GM19351 (cell line): Measurements from ENCODE around the gene CLSTN2.

Experiments used
- ATAC-seq: cut with Tn5 transposase; IDR thresholded peaks from one replicate; pipeline ENCODE4 v1.9.1; 2021; ENCODE audit warnings: mild to moderate bottlenecking, moderate library complexity; ENCODE audit not compliant: unreplicated experiment

The CLSTN2 gene

DNA sequence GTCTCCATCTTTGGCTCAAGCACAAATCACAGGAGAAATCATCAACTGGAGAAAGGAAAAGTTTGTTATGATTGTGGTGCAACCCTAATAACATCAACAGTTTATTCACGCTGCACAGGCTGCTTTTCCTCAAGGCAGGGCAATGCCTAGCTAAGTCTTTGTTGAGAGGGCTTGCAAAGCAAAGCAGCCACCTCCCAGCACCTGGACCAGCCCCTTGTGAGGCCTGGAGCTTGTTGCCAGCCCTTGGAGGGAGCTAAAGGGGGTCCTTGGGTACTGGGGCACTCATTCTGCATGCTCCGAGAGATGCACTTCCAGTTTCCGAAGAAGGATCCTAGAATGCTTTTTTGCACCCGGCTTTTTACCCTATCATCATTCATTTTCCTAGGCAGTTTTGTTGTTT is 288.2 kb downstream of the CLSTN2 start:
- ATAC-seq: no peak

DNA sequence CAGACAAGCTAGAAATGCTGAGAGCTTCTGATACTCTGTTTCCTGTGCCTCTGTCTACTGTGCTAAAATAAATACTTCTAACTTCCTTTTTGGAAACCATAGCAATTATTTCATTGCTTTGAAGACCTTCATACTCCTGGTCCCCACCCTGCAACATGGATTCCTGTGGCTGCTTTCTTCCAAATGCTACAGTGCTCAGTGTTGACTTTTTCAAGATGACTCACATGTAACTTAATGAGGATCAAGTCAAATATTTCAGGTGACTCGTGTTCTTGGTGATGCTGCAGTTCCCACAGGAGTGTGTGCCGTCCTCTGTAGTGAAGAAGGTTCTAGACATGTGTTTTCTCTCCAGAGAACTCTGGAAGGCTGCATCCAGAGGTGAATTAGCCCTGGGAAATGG is 288.6 kb downstream of the CLSTN2 start:
- ATAC-seq: no peak

DNA sequence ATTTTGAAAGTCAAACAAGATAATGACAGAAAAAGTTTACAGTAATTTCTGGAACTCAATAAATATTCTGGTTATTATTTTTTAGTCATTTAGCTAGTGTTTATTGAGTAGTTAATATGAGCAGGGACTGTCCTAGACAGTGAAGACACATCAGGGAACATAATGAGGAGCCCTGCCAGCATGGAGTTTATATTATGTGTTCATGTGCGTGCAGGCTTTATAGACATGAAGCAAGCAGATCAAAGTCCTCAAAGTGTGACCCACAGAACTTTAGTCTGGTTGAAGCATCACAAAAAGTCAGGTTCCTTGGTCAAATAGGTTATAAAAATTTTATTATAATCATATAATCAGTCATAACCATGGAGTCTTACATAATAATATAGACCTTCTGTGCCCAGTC is 289.3 kb downstream of the CLSTN2 start:
- no peak for ATAC-seq

DNA sequence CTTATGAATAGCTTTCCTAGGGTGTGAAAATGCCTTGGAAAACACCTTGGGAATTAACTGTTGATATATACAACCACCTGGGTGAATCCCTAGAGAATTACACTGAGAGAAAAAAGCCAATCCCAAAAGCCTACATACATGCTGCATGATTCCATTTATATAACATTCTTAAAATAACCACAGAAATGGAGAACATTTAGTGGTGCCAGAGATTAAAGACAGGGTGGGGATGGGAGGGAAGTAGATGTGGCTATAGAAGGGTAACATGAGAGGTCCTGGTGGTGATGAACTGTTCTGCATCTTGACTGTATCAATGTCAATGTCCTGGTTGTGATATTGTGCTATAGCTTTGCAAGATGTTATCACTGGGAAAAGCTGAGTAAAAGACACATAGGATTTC is 291.0 kb downstream of the CLSTN2 start:
- no peak for ATAC-seq

DNA sequence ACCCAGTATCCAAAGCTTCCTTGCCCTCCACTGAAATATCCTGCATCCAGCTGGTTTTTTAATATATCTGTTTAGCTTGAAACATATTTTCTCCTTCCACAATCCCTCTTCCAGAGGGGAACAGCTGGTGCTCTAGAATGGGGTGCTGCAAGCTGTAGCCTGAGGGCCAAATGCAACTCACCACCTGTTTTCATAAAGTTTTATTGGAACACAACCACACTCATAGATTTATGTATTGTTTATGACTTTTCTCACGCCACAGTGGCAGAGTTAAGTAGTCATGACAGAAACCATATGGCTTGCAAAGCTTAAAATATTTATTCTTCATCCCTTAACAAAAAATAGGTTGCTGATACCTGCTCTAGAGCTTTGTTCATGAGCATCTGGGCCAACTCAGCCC is 298.7 kb downstream of the CLSTN2 start:
- no peak for ATAC-seq

DNA sequence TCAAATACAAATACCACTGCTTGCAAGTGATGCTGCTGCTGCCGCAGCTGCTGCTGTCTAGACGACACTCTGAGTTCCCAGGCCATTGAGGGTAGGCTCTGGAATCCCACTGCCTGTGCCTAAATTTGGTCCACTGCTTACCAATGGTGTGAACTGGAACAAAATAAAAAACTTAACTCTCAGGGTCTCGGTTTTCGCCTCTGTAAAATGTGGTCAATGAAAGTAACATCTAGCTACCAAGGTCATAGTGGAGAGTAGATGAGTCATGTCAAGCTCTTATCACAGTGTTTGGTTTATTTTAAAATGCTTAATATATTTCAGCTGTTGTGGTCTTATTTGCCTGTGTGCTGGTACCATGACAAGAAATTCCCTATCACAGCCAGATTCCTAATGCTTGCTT is 299.3 kb downstream of the CLSTN2 start:
- ATAC-seq: no peak

DNA sequence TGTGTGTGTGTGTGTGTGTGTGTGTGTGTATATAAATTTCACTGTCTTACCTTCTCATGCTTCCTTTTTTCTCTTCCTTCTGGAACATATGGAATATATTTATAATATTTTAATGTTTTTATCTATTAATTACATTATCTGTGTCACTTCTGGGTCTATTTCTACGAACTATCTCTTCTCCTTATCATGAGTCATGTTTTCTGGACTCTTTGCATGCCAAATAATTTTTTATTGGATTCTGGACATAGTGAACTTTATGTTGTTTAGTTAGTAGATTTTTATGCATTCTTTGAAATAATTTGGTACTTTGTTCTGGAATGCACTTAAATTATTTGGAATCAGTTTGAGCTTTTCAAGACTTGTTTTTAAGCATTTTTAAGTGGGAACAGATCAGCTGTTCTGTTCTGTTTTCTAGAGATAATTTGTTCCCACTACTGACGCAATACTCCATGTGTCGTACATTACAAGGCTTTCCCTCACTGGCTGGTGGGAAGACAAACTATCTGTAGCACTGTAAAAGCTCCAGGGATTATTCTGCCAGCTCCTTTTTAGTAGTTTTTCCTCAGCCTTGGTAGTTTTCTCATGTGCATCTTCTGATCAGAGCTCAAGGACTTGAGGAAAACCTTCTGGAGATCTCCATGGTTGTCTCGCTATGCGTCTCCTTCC is 302.0 kb downstream of the CLSTN2 start:
- ATAC-seq: no peak

DNA sequence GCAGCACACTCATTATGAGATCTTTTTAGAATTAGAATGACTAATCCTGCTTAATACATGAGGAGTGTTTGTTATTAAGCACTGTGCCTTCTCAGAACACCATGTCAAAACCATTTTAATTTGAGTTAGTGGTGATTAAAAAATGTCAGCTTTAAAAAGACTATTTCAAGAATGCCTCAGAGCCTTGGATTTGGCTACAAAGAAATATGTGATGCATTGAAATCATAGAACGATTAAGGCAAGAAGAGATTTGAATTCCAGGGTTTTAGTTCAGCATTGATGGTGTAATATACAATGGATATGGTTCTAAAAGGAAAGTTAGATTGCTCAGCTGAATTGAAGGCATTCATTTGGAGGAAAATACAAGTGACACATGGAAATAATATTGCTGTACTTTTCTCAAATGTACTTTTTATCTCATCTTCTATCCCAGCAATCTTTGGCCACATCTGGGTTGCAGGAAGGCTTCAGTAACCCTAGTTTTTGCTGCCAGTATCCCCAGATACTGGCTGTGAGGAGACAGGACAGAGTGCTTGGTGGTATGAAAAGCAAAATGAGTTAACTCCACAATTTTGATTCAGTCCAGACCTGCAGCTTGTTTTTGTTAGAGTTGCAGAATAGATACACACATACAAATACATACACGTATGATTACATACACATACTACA is 303.8 kb downstream of the CLSTN2 start:
- ATAC-seq: no peak

DNA sequence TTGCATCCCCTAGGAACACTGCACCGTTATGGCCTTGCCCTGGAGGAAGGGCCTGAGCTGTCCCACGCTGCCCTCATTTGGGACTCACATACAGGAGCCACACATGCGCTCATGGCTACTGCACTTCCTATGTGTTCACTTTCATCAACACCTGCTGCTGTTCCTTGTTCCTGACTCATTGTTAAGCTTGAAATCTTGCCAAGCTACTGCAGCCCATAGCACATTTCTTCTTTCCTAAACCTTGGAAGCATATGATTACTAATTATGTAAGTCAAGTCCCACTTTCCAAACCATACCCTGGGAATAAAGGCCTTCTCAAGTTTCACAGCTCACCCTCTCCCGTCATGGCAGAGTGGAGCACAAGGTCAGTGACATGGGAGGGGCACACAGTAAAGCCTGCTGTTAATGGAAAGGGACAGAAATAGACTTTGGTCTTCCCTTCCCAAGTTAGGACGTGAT is 307.9 kb downstream of the CLSTN2 start:
- ATAC-seq: no peak

DNA sequence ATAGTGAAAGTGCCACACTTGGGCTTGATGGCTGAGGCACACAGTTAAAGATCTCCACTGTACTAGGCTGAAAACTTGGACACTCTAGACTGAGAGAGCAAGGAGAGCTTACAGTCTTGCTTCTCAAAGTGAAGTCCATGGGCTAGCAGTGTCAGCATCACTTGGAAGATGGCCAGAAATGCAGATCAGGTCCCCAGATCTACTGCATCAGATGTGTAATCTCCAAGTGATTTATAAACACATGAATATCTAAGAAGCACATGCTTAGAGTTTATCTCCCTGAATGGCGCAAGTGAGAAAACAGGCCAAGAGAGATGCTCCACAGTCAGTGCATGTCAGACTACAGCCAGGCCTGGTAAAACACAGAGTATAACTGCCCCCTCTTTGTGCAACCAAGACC is 308.6 kb downstream of the CLSTN2 start:
- ATAC-seq: no peak

DNA sequence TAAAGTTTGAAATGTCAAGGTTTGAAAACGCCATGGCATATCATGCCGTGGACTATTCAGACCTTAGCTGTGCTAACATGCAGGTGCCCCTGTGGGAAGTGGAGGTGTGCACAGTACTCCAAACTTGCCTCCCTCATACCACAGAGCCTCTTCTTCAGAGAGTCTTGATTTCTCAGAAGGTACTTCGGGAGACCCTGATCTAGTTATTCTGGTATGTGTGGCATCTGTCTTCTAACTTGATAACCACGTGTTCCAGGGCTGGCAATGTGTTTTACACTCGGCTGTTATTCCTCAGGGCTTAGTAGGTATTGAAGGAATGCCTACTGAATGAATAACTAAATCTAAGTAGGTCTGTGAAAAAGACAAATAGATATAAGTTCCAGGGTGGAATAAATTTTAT is 309.9 kb downstream of the CLSTN2 start:
- ATAC-seq: no peak

DNA sequence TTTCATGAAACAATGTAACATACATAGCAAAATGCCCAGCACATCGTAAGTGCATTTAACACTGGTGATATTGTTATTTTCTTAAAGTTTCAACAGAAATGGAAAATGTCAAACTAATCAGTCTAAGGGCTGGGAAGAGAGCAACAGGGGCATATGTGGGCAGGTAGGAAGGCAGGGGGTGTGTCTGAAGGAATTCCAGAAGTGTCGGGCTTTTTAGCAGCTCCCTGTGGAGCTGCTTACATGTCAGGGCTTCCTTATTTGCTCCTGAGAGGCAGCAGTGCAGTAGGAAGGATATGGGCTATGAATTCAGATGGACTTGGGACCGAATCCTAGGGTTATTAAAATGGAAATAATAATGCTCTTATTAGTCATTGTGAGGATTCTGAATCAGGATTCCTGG is 311.6 kb downstream of the CLSTN2 start:
- ATAC-seq: no peak

DNA sequence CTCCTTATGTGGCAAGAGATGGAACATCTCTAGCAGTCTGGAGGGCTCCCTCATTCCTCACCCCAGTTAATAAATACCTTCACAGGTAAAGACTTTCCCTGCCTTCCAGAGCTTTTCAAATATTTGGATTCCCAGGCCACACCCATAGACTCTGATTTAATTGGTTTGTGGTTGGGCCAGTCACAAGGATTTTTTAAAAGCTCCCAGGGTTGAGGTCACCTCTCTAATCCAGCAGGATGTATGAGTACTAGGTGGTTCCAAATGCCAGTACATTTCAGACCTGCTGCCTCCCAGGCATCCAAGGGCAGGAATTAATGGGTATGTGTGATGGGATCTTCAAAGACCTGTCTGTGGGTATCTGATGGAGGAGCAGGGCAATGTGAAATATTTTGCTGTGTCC is 312.8 kb downstream of the CLSTN2 start:
- no peak for ATAC-seq

DNA sequence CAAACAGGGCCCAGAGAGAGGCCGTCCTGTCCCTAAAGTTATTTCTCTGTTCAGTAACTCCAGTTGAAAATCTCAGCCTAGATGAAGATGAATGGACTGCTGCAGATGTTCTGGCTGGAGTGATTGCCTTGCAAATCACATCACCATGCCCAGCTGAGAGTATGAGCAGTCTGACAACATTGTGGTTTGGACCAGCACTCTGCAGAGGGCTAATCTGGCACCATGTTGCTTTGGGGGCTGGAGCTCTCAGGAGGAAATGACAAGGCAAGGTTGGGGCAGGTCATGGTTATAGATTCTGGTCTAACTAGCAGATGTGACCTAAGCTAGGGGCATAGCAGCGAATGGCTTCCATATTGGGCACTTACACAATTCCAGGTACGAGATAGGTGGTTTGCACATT is 314.2 kb downstream of the CLSTN2 start:
- ATAC-seq: no peak

DNA sequence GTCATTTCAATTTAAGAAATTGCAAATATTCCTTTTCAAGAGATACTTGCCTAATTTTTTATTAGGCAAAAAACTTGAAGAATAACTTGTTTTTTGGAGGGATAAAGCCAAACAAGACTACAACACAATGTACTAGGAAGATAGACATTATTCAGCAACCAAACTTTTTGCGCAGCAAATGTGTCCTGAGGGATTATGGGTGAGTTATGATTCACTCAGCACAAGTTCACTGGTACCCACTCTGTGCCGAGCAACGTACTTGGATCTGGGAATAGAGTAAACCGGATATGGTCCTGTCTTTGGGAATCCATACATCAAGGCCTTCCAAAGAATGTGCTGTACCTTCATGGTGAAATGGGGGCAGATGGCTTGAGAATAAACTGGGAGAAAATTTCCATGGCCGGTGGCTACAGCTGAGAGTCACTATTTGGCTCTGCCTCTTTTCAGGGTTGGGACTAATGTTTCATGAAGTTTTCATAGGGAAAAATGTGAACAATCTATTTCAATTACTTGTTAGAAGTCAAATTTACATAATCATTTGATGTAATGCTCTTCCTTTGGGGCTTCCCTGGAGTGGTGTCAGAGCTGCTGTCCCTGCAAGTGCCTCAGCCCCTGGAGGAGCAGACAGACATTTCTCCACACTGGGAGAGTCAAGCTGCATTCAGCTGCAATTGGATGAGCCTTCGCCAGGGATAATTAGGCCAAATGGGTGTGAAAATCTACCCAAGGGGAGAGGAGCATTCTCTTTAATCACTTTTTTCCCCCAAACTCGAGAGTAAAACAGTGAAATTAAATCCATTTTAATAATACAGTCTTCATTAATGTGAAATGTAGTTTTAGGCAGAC is 315.2 kb downstream of the CLSTN2 start:
- no peak for ATAC-seq

DNA sequence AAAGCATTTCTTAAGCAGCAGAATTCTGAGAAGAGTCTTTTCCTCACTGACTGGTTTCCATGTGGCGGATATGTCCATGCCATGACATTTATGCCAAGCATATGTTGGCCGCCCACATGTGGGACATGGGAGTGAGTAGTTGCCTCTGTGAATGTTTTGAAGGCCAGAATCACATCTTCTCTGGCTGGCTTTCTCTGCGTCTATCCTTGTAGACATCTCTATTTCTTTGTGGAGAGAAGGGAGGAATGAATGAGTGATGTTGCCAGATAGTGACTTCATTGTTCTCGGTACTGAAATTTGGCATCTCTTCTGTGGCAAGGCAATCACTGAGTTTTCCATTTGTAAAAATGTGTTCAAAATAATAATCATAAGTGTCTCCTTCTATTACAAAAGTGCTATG is 316.0 kb downstream of the CLSTN2 start:
- no peak for ATAC-seq

DNA sequence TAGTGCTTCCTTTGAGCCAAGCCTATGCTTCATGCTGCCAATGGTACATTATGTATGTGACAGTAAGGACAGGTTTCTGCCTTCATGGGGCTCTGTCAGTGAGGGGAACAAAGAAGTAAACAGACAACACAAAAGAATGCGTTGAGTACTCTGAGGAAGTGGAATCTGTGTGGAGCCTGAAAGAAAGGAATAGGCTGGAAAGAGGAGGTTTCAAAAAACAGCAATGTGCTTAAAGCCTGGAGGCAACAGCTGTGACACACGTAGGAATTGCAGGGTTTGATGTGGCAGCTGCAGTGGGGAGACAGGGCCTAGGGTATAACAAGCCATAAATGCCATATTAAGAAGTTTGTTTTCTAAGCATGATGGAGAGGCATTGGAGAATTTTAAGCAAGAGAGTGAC is 316.7 kb downstream of the CLSTN2 start:
- ATAC-seq: no peak

DNA sequence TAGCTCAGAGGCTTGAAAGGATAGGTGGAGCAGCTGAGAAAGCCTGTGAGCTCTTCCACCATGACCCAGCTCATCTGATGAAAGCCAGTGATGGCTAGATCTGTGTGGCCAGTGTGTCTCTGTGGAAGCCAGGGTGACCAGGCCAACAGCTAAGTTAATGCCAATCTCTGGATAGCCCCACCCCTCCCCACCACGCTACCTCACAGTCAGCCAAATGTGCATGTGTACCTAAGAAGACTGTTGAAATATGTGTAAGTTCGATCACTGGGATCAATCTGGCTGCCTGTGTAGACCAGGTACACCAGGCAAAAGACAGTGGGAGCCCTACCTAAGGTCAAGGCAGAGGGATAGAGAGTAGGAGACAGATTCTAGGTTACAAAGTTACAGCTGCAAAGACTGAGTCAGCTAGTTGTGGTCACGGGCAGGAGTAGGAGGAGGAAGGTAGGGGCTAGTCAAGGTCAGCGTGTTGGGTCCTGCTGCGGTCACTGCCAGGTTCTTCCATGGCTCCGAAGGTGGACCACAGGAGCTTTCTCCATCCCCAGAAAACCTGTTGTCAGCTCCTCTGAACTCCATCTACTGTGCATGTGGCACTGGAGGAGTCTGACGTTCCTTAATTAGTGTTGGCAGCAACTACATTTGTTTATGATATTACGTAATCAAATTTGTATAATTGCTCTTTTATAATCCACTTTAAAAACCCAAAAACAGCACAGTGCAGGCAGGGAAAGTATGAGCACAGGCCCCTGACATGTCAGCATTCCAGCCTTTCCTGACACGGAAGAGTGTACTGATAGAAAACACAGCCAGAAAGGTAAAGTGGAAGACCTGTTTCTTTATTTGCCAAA is 318.0 kb downstream of the CLSTN2 start:
- ATAC-seq: no peak

DNA sequence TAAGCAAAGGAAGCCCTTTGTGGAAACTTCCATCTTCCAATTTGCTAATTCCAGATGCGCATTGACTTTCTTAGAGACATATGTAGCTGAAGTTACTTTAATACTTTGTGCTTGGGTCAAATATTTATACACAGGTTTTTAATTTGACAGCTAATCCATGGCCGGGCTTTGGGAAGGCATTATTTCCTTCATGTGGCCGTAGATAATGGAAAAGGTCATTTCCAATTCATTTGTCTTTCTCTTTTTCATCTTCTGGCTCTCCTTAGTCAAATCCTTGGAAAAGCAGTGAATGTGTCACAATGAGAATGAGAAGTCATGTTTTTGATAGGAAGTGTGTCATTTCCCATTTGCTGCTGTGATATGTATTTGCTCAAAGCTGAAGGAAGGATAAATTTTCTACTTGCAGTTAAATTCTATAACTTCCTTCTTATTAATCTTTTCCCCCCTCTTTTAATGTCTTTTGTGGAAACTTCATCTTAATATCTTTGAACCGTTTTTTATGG is 323.3 kb downstream of the CLSTN2 start:
- no peak for ATAC-seq

DNA sequence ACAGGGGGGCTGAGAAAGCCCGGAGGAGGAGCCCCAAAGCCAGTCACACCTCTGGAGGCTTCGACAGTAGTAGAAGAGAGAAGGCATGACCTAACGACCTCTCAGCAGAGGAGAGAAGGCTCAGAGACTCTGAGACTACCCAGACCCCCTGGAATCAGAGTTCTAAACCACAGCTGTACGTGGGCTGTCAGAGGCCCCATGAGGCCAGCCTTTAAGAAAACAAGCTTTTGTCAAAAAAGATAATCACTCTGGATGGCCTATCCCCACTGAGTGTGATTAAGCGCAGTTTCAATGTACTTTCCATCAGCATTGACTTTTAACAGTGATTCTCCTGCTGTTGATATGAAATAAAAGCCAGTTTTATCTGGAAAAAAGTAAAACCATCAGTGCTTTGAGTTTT is 330.3 kb downstream of the CLSTN2 start:
- no peak for ATAC-seq

DNA sequence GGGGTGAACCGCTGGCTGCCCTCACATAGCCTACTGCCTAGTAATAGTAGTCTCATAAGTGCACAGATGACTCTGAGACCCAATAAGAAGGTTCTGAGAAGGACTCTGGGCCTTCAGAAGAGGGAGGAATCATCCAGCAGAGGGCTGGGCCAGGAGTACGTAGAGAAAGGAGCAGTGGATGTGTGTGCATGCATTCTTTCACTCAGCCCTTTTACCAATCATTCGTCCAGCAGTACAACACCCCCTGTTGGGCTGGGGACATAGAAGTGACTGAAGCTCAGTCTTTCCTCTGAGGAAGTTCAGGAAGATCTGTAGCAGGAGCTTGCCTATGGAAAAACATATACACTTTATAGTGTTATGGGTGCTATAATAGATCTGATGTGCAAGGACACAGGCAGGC is 333.1 kb downstream of the CLSTN2 start:
- no peak for ATAC-seq
